Activated naive CD8-positive, alpha-beta T cell treated with anti-CD3 and anti-CD28 coated beads, Interleukin-2, amount 50 U/mL, for 24 hours (primary cell): ENCODE results near the gene PIP4K2A.
"Not testable (repeated sequence)": the region's sequence is repeated elsewhere in the genome, so short reads cannot be mapped to it uniquely, and the experiment has no call there.

Experiments
- ATAC-seq: fragments of 150-1000 bp; cut with Tn5 transposase; one replicate; pipeline ENCODE4 v1.10.0; 2021
- DNase-seq: peaks from one replicate; pipeline ENCODE4 v3.0.0; 2021
- H3K27ac Mint-ChIP-seq: one replicate; pipeline ENCODE4 v1.8.0; 2021; ENCODE audit warnings: mild to moderate bottlenecking, mixed read lengths
- H3K27me3 Mint-ChIP-seq: one replicate; pipeline ENCODE4 v1.8.0; 2021; ENCODE audit warnings: mixed read lengths
- H3K36me3 Mint-ChIP-seq: one replicate; pipeline ENCODE4 v1.8.0; 2021; ENCODE audit warnings: low read depth, mixed read lengths
- H3K4me1 Mint-ChIP-seq: one replicate; pipeline ENCODE4 v1.8.0; 2021; ENCODE audit warnings: mixed read lengths
- H3K4me3 Mint-ChIP-seq: one replicate; pipeline ENCODE4 v1.8.0; 2021; ENCODE audit warnings: mild to moderate bottlenecking, moderate library complexity, mixed read lengths
- H3K9me3 Mint-ChIP-seq: one replicate; pipeline ENCODE4 v1.8.0; 2021; ENCODE audit warnings: mixed read lengths

PIP4K2A gene

GRCh38 chr10:22727663-22728062, 13.3 kb upstream of the PIP4K2A start:
- Mint-ChIP-seq H3K27me3 (no peaks in the 10 kb centered on the region), H3K36me3 (no peaks in the 10 kb centered on the region), H3K4me1 (peaks cover 22% of the 10 kb centered on the region), H3K27ac (no peak overlapping the region), H3K4me3 (no peak overlapping the region), H3K9me3 (no peaks in the 10 kb centered on the region)
- DNase-seq (no peak), ATAC-seq (no peak)

- Mint-ChIP-seq H3K9me3 (no peaks in the 10 kb centered on the region), H3K4me3 (no peak overlapping the region), H3K4me1 (peaks cover 22% of the 10 kb centered on the region), H3K27me3 (no peaks in the 10 kb centered on the region), H3K36me3 (no peaks in the 10 kb centered on the region), H3K27ac (no peak overlapping the region)
- DNase-seq = no peak
- ATAC-seq = no peak
Observed at GRCh38 chr10:22727112-22727511, 12.7 kb upstream of the PIP4K2A start.

DNA sequence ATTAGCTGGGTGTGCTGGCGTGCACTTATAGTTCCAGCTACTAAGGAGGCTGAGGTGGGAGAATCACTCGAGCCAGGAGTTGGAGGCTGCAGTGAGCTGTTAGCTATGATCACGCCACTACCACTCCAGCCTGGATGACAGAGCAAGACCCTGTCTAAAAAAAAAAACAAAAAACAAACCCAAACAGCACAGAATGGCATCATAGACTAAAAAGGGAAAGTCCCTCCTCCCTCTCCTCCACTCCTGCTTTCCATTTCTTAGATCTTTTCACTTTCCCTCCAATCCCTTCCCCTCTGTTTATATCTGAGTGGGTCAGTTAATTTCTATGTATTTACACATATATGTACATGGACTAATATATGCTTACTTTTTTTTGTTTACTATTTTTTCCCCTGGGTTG, 10.4 kb upstream of the PIP4K2A start:
- Mint-ChIP-seq H3K9me3 (no peaks in the 10 kb centered on the region), H3K27ac (no peak overlapping the region), H3K4me1 (peaks cover 28% of the 10 kb centered on the region), H3K27me3 (no peaks in the 10 kb centered on the region), H3K4me3 (no peak overlapping the region), H3K36me3 (no peaks in the 10 kb centered on the region)
- DNase-seq (no peak), ATAC-seq (no peak)

DNA sequence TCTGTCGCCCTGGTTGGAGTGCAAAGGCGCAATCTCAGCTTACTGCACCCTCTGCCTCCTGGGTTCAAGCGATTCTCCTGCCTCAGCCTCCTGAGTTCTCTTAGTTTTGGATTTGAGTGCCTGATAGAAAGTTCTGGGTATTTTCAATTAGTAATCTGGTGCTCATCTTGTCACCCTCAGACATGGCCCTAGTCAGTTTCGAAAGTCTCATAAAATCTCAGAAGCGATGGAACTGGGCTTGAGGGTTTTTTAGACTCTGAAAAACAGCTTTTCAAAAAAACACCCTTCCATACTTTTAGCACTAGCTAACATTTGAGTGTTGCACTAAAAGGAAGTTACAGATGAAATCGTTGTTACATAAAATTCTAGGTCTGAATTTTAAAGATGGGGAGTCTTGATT, 9.4 kb upstream of the PIP4K2A start:
- DNase-seq (no peak), ATAC-seq (no peak)
- Mint-ChIP-seq H3K27ac (peak overlapping the region; percentile 51), H3K4me1 (peaks cover 31% of the 10 kb centered on the region), H3K9me3 (no peaks in the 10 kb centered on the region), H3K36me3 (no peaks in the 10 kb centered on the region), H3K27me3 (no peaks in the 10 kb centered on the region), H3K4me3 (no peak overlapping the region)

- no peak overlapping the region for H3K4me3 Mint-ChIP-seq
Observed at GRCh38 chr10:22723343-22723779, 9.0 kb upstream of the PIP4K2A start.

GRCh38 chr10:22722626-22723169, 8.3 kb upstream of the PIP4K2A start:
- Mint-ChIP-seq H3K27me3 (no peaks in the 10 kb centered on the region), H3K36me3 (no peaks in the 10 kb centered on the region)

More at GRCh38 chr10:22723343-22723779, 9.0 kb upstream of the PIP4K2A start:
- ATAC-seq (peak; percentile 17), DNase-seq (no peak)
- Mint-ChIP-seq H3K27ac (peak overlapping the region; percentile 51), H3K4me1 (peaks cover 31% of the 10 kb centered on the region), H3K9me3 (no peaks in the 10 kb centered on the region), H3K27me3 (no peaks in the 10 kb centered on the region), H3K36me3 (no peaks in the 10 kb centered on the region)

DNA sequence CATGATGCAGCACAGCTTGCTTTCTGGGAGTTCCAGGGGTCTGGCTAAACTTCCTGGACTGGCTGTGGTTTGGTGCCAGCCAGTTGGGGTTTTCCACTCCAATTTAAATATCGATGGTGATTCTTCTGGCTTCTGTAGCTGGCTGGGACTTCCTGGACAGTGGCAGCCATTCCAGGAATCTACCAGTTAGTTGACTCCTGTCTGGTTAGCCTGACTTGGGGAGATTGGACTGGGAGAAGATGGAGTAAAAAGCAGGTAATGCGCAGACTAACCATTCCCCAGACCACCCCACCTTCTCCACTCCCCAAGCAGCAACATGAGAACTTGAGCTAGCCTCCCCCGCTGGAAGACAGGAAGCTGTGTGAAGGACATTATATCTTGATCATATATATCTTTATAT, 6.3 kb upstream of the PIP4K2A start:
- DNase-seq = no peak
- Mint-ChIP-seq H3K4me1 (peaks cover 31% of the 10 kb centered on the region), H3K36me3 (no peaks in the 10 kb centered on the region), H3K9me3 (no peaks in the 10 kb centered on the region), H3K27me3 (no peaks in the 10 kb centered on the region), H3K4me3 (no peak overlapping the region), H3K27ac (no peak overlapping the region)
- ATAC-seq = no peak

More at GRCh38 chr10:22722626-22723169, 8.3 kb upstream of the PIP4K2A start:
- no peak overlapping the region for H3K4me3 Mint-ChIP-seq
- DNase-seq = no peak
- H3K9me3 Mint-ChIP-seq = no peaks in the 10 kb centered on the region
- no peak for ATAC-seq
- H3K27ac Mint-ChIP-seq = peak overlapping the region; percentile 43
- peaks cover 31% of the 10 kb centered on the region for H3K4me1 Mint-ChIP-seq

- H3K4me3 Mint-ChIP-seq = no peak overlapping the region
- no peak for DNase-seq
- no peaks in the 10 kb centered on the region for H3K9me3 Mint-ChIP-seq
- peaks cover 32% of the 10 kb centered on the region for H3K4me1 Mint-ChIP-seq
- no peaks in the 10 kb centered on the region for H3K27me3 Mint-ChIP-seq
- H3K36me3 Mint-ChIP-seq = no peaks in the 10 kb centered on the region
- H3K27ac Mint-ChIP-seq = peak overlapping the region; percentile 39
- ATAC-seq = no peak
Observed at GRCh38 chr10:22719406-22720042, 5.1 kb upstream of the PIP4K2A start.

DNA sequence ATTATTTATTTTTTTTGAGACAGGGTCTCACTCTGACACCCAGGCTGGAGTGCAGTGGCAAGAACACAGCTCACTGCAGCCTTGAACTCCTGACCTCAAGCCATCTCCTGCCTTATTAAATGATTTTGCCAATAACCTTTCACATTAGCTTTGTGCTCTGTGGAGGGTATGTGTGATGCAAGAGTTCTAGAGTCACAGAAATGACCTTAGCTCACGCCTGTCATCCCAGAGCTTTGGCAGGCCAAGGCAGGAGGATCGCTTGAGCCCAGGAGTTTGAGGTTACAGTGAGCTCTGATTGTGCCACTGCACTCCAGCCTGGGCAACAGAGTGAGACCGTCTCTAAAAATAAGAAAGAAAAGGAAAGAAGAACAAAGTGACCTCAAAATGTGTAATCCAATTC, 4.3 kb upstream of the PIP4K2A start:
- H3K36me3 Mint-ChIP-seq, H3K27me3 Mint-ChIP-seq, H3K27ac Mint-ChIP-seq, H3K4me3 Mint-ChIP-seq, DNase-seq, H3K9me3 Mint-ChIP-seq, ATAC-seq: not testable (repeated sequence)
- peaks cover 23% of the 10 kb centered on the region for H3K4me1 Mint-ChIP-seq

DNA sequence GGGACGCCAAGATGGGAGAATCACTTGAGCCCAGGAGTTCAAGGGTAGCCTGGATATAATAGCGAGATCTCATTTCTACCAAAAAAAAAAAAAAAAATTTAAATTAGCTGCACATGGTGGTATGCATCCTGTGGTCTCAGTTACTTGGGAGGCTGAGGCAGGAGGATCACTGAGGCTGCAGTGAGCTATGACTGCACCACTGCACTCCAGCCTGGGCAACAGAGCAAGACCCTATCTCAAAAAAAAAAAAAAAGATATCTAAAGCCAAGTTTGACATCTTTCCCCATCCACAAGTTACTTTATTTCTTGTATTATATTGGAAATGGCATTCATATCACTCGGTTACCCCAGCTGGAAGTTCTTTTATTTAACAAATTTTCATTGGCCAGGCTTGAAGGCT, 3.4 kb upstream of the PIP4K2A start:
- no peaks in the 10 kb centered on the region for H3K9me3 Mint-ChIP-seq
- H3K4me1 Mint-ChIP-seq = peaks cover 16% of the 10 kb centered on the region
- no peak for DNase-seq
- ATAC-seq = no peak
- no peak overlapping the region for H3K4me3 Mint-ChIP-seq
- no peak overlapping the region for H3K27ac Mint-ChIP-seq
- no peaks in the 10 kb centered on the region for H3K27me3 Mint-ChIP-seq
- peaks cover 2% of the 10 kb centered on the region for H3K36me3 Mint-ChIP-seq

DNA sequence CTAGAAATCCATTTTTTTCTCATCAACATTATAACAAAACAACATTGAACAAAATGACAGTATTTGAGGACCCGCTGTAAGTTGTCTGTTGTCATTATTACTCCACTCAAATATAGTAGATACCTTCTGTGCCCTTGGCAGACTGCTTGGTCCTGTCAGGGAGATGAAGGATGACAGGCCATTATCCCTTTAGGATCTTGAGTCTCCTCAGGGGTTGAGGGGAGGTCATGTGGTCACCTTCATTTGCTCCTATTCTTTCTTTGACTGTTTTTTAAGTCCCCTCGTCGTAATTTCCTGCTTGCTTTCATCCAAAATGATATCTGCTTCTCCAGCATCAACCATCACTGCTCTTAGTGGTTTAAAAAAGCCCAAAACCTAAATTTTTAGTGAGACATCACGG, 2.6 kb upstream of the PIP4K2A start:
- ATAC-seq (no peak), DNase-seq (no peak)
- Mint-ChIP-seq H3K27ac (no peak overlapping the region), H3K4me3 (no peak overlapping the region), H3K36me3 (peaks cover 3% of the 10 kb centered on the region), H3K27me3 (no peaks in the 10 kb centered on the region), H3K4me1 (peaks cover 20% of the 10 kb centered on the region), H3K9me3 (no peaks in the 10 kb centered on the region)

DNA sequence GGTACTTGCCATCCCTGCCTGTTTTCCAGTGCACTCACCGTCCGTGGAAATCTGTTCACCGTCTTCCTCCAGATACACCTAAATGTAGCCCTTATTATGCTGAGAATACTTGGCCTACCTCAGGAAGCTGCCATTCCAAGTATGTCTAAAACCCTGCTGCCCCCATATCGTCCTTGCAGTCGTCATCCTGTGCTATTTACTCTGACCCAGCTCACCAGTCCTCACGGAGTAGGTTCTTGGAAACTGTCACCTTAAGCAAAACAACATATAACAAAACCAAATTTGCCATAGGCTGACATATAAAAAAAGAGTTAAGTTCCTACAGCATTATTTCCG, 880 bp upstream of the PIP4K2A start:
- Mint-ChIP-seq H3K27me3 (no peaks in the 10 kb centered on the region), H3K36me3 (peaks cover 3% of the 10 kb centered on the region), H3K4me1 (peaks cover 31% of the 10 kb centered on the region), H3K27ac (peak overlapping the region; percentile 72), H3K4me3 (peak overlapping the region; percentile 77), H3K9me3 (no peaks in the 10 kb centered on the region)
- DNase-seq (no peak), ATAC-seq (no peak)

DNA sequence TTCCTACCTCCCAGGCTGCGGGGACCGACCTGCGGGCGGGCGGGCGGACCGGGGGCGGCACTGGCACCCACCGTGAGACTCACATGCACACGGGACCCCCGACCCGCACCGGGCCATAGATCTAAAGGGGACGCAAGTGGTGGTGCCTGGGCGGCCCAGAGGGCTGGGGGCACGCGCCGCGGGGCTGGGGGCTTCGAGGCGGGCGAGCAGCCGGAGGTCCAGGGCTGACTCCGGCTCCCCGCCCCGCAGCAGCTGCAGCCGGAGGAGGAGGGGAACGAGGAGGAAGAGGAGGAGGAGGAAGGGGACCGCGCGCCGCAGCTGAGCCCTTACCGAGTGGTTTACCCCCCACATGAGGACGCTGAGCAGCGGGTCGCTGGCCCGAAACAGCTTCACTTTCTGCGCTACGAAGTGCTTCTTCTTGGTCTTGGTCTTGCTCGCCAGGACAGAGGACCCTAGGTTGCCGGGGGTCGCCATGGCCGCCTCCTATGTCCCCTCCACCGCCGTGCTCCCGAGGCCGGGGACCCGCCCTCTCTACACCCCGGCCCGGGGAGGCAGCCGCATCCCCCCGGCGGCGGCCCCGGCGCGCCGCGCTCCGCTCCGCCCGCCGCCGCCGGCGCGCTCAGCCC, 412 bp downstream of the PIP4K2A start:
- Mint-ChIP-seq H3K27me3 (no peaks in the 10 kb centered on the region), H3K4me1 (peaks cover 40% of the 10 kb centered on the region), H3K9me3 (no peaks in the 10 kb centered on the region), H3K4me3 (peak overlapping the region; percentile 88), H3K27ac (peak overlapping the region; percentile 56), H3K36me3 (peaks cover 3% of the 10 kb centered on the region)
- DNase-seq = peak; percentile 46
- peak; percentile 5 for ATAC-seq

DNA sequence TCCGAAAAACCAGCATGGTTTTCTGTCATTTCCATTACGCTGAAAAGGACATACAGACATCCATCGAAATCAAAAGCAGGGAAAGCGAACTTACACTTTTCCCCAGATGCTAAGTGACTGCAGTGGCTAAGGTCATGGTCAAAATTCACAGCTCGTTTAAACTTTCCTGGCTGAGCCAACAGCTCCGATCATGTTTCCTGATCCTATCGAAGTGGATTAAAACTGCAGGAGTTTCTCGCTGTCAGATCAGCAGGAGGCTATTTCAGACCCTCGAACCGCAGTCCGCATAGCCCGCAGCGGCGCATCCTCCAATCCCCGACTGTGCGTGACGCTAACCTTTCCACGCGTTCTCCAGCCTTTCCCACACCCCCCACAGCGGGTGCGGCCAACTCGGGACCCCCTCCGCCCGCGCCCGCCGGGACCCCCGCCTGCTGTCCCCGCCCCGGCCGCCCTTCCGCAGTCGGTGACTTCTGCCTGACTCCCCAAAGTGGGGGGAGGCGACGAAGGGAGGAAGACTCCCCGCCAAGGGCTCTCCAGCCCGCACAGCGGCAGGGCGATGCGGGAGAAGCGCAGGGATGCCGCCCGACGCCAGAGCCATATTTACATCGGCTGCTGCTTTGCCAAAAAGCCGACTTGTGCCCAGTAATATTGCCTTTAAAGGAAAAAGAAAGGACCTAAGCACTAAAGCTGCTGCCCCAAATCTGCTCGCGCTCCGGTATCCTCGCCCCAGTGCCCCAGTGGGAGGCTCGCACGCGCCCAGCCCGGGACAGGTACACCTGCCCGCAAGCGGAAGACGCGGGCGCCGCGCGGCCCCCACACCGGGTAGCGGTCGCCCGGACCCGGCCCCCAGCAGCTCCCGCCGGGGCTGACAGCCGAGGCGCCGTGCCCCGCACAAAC, 1.2 kb downstream of the PIP4K2A start:
- Mint-ChIP-seq H3K27ac (peak overlapping the region; percentile 90), H3K4me1 (peaks cover 48% of the 10 kb centered on the region), H3K27me3 (no peaks in the 10 kb centered on the region), H3K9me3 (no peaks in the 10 kb centered on the region), H3K4me3 (peak overlapping the region; percentile 88), H3K36me3 (peaks cover 5% of the 10 kb centered on the region)
- ATAC-seq = no peak
- peak; percentile 46 for DNase-seq
